HFFc6 (cell line): Measurements from ENCODE around the gene PRKD1. TPM values are rescaled to one million over a fixed set of nuclear protein-coding genes. Genes with fewer than 3 reads are reported as not detected.

Experiments
- DNase-seq: peaks from one replicate; pipeline ENCODE4 v3.0.0-alpha.2; 2018
- H3K27ac Mint-ChIP-seq: 2 replicates; pipeline ENCODE4 v1.8.0; 2020; ENCODE audit warnings: mild to moderate bottlenecking, mixed read lengths
- H3K27me3 Mint-ChIP-seq: 2 replicates; pipeline ENCODE4 v1.8.0; 2021; ENCODE audit warnings: mild to moderate bottlenecking, moderate library complexity, mixed read lengths; ENCODE audit not compliant: insufficient read depth
- H3K36me3 Mint-ChIP-seq: 2 replicates; pipeline ENCODE4 v1.8.0; 2021; ENCODE audit warnings: low read depth, mixed read lengths
- H3K4me1 Mint-ChIP-seq: 2 replicates; pipeline ENCODE4 v1.8.0; 2020; ENCODE audit warnings: low read depth, mixed read lengths
- H3K4me3 Mint-ChIP-seq: 2 replicates; pipeline ENCODE4 v1.8.0; 2020; ENCODE audit warnings: mild to moderate bottlenecking, moderate library complexity, mixed read lengths
- H3K9me3 Mint-ChIP-seq: 2 replicates; pipeline ENCODE4 v1.8.0; 2020; ENCODE audit warnings: mild to moderate bottlenecking, mixed read lengths
- total RNA-seq, 6 experiments: library from RNA; stranded (reverse); fragmentation: NEBNext Ultra II Directional; extraction: Animal tissue kit (Norgen Biotek cat#: 25700); gene quantifications; 2 replicates in 1 of 6; 3 replicates in 5 of 6; pipeline ENCODE4 v1.2.3, GENCODE V29; 2021
- TF ChIP-seq, protein P1 (sequence below): fragments of 200-600 bp; sonication (generic); IDR thresholded peaks from 2 replicates; pipeline ENCODE4 v1.5.0; 2021; ENCODE audit warnings: antibody characterized with exemption, mild to moderate bottlenecking

Gene PRKD1
- total RNA-seq, 6 experiments from 2014 or later = 19.1 to 23.9 (median 21.7) TPM

GRCh38 chr14:29652571-29652970, 275.1 kb downstream of the PRKD1 start:
- H3K27ac Mint-ChIP-seq = no peak overlapping the region
- H3K9me3 Mint-ChIP-seq = peaks cover 23% of the 10 kb centered on the region
- no peaks in the 10 kb centered on the region for H3K27me3 Mint-ChIP-seq
- H3K4me3 Mint-ChIP-seq = no peak overlapping the region
- DNase-seq = peak; percentile 2
- TF ChIP-seq, protein P1, sequence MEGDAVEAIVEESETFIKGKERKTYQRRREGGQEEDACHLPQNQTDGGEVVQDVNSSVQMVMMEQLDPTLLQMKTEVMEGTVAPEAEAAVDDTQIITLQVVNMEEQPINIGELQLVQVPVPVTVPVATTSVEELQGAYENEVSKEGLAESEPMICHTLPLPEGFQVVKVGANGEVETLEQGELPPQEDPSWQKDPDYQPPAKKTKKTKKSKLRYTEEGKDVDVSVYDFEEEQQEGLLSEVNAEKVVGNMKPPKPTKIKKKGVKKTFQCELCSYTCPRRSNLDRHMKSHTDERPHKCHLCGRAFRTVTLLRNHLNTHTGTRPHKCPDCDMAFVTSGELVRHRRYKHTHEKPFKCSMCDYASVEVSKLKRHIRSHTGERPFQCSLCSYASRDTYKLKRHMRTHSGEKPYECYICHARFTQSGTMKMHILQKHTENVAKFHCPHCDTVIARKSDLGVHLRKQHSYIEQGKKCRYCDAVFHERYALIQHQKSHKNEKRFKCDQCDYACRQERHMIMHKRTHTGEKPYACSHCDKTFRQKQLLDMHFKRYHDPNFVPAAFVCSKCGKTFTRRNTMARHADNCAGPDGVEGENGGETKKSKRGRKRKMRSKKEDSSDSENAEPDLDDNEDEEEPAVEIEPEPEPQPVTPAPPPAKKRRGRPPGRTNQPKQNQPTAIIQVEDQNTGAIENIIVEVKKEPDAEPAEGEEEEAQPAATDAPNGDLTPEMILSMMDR = no peak
- peaks cover 17% of the 10 kb centered on the region for H3K4me1 Mint-ChIP-seq
- peaks cover 29% of the 10 kb centered on the region for H3K36me3 Mint-ChIP-seq

GRCh38 chr14:29650554-29651269, 276.9 kb downstream of the PRKD1 start:
- Mint-ChIP-seq H3K27me3 (no peaks in the 10 kb centered on the region), H3K4me1 (peaks cover 17% of the 10 kb centered on the region), H3K27ac (no peak overlapping the region), H3K36me3 (peaks cover 42% of the 10 kb centered on the region), H3K9me3 (peaks cover 35% of the 10 kb centered on the region), H3K4me3 (no peak overlapping the region)
- no peak for DNase-seq
- TF ChIP-seq, protein P1 = no peak

DNA sequence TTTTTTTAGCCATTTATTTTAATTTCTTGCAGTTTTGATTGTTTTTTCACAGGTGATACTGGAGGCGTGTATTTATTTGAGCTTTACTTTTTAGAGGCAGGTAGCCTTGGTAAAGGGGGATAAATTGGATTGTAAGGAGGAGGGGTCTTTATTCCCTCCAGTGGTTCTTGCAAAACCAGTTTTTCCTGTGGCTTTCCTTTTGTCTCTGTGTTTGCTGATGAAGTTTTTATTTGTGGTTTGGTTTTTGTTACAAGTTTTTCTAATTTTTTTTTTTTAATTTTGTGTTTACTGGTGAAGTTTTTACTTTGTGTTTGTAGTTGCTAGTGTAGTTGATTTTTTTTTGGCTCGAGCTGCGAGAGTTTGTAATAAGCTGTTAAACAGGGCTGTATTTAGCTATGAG, 278.5 kb downstream of the PRKD1 start:
- TF ChIP-seq, protein P1 = no peak
- H3K27ac Mint-ChIP-seq = no peak overlapping the region

GRCh38 chr14:29648045-29648444, 279.6 kb downstream of the PRKD1 start:
- Mint-ChIP-seq H3K27me3 (no peaks in the 10 kb centered on the region), H3K27ac (no peak overlapping the region), H3K36me3 (peaks cover 42% of the 10 kb centered on the region), H3K9me3 (peaks cover 35% of the 10 kb centered on the region), H3K4me3 (no peak overlapping the region), H3K4me1 (peaks cover 18% of the 10 kb centered on the region)
- TF ChIP-seq, protein P1 = no peak
- no peak for DNase-seq

More for the DNA sequence above, 278.5 kb downstream of the PRKD1 start:
- H3K4me1 Mint-ChIP-seq = peaks cover 7% of the 10 kb centered on the region
- no peak for DNase-seq
- peaks cover 42% of the 10 kb centered on the region for H3K36me3 Mint-ChIP-seq
- H3K4me3 Mint-ChIP-seq = no peak overlapping the region
- H3K9me3 Mint-ChIP-seq = peaks cover 35% of the 10 kb centered on the region
- no peaks in the 10 kb centered on the region for H3K27me3 Mint-ChIP-seq

DNA sequence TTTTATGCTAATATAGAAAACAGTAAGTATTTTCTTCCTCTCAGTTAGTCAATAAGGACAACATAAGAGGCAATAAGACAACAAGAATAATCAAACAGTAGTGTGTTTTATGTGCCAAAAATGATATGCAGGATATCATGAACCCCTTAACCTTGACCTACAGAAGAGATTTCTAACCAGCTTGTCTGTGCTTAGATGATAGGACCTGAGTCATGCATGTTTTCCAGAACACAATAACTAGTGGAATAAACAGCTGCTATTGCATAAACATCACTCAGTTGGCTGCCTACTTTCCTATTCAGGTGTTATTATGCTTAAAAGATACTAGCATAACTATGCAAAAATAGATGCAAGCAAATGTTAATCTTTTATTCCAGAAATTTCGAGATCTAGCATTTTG, 282.5 kb downstream of the PRKD1 start:
- no peak for DNase-seq
- Mint-ChIP-seq H3K4me1 (peaks cover 17% of the 10 kb centered on the region), H3K27ac (no peak overlapping the region), H3K9me3 (peaks cover 33% of the 10 kb centered on the region), H3K4me3 (no peak overlapping the region), H3K36me3 (peaks cover 35% of the 10 kb centered on the region), H3K27me3 (no peaks in the 10 kb centered on the region)
- TF ChIP-seq, protein P1 = no peak
